Adipocyte (in vitro differentiated cells): ENCODE results near the gene ARVCF.
A peak's percentile ranks its signal among the peaks of the same experiment; 100 is the strongest.

Experiments
- DNase-seq: peaks from one replicate; pipeline ENCODE4 v3.0.0-alpha.2; 2015; ENCODE audit warnings: low read depth
- H3K27me3 ChIP-seq: replicated peaks from 2 replicates; pipeline ENCODE4 v1.7.0; 2013; ENCODE audit warnings: mild to moderate bottlenecking, low read length, moderate library complexity; ENCODE audit not compliant: control insufficient read depth, insufficient read depth
- H3K36me3 ChIP-seq: 2 replicates; pipeline ENCODE4 v1.7.0; 2013; ENCODE audit warnings: low read length, mild to moderate bottlenecking, moderate library complexity; ENCODE audit not compliant: control insufficient read depth, insufficient read depth, severe bottlenecking
- H3K4me1 ChIP-seq: 2 replicates; pipeline ENCODE4 v1.7.0; 2013; ENCODE audit warnings: mild to moderate bottlenecking, low read length, moderate library complexity; ENCODE audit not compliant: control insufficient read depth, insufficient read depth
- H3K4me3 ChIP-seq: 2 replicates; pipeline ENCODE4 v1.7.0; 2013; ENCODE audit warnings: mild to moderate bottlenecking, low read length, moderate library complexity
- H3K9ac ChIP-seq: 2 replicates; pipeline ENCODE4 v1.7.0; 2013; ENCODE audit warnings: mild to moderate bottlenecking, low read length, moderate library complexity
- H3K9me3 ChIP-seq: 2 replicates; pipeline ENCODE4 v1.7.0; 2013; ENCODE audit warnings: mild to moderate bottlenecking, low read length, moderate library complexity; ENCODE audit not compliant: control insufficient read depth

Gene ARVCF

DNA sequence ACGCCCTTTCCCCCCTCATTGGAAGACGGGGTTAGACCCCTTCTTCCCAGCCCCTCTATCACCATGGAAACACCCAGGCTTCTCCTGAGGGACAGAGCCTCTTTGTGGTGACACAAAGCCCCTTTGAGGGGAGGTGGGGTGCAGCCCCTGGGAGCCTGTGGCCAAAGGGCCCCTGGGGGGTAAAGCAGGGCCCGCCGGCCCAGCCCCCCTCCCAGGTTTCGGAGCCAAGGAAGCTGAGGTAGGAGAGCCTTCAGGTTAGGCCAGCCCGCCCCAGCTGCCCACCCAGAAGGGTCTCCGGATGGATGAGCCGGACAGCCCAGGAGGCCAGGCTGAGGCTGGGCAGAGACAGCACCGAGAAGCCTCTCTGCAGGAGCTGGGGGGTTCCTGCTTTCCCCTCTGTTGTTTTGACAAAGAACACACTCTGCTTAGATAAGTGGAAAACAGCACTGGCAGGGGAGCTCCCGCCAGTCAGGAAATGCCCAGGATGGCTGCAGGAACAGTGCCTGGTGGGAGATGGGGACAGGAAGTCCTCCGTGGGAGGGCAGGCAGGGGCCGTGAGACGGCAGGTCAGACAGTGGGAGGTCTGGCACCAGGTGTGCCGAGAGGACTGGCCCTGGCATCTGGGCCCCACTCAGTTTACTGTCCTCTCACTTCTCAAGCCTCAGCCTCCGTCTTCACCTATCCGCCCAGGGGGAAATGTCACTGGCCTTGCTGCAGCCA lies 18.2 kb downstream of the ARVCF start:
- H3K9me3 ChIP-seq = peaks cover 7% of the 10 kb centered on the region
- no peak overlapping the region for H3K4me3 ChIP-seq
- no peak for DNase-seq
- H3K36me3 ChIP-seq = no peaks in the 10 kb centered on the region
- no peak overlapping the region for H3K9ac ChIP-seq
- H3K27me3 ChIP-seq = peaks cover 8% of the 10 kb centered on the region
- H3K4me1 ChIP-seq = peaks cover 26% of the 10 kb centered on the region

DNA sequence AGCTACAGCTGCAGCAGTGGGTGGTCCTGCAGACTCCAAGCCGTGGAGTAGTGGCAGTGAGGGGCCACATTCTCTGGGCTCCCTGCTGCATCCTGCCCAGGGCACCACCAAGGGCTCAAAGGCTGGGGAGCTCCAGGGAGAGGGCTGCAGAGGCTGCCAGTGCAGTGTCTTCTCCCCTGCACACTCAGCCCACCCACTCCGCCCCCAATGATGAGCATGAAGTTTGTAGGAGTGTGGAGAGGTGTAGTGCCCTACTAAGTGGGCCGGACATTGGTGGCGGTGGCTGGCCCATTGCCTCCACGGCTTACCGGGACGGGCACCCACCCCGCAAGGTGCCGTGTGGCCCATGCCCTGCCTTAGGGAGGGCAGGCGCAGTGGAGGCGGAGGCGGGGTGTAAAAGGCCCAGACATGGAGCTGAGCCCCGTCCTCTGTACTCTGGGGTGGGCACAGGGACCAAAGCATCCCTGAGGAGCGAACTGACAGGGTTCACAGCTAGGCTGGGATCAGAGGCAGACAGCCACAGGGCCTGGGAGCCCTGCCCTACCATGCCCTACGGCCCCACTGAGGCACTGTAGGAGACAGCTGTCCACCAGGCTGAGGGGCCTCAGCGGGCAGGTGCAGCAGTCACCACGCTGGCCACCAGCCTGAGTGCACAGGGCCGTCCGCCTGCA lies 18.9 kb downstream of the ARVCF start:
- H3K4me1 ChIP-seq = peaks cover 26% of the 10 kb centered on the region
- peaks cover 8% of the 10 kb centered on the region for H3K27me3 ChIP-seq
- no peak for DNase-seq
- H3K4me3 ChIP-seq = no peak overlapping the region
- H3K36me3 ChIP-seq = no peaks in the 10 kb centered on the region
- no peak overlapping the region for H3K9ac ChIP-seq
- H3K9me3 ChIP-seq = peaks cover under 1% of the 10 kb centered on the region

DNA sequence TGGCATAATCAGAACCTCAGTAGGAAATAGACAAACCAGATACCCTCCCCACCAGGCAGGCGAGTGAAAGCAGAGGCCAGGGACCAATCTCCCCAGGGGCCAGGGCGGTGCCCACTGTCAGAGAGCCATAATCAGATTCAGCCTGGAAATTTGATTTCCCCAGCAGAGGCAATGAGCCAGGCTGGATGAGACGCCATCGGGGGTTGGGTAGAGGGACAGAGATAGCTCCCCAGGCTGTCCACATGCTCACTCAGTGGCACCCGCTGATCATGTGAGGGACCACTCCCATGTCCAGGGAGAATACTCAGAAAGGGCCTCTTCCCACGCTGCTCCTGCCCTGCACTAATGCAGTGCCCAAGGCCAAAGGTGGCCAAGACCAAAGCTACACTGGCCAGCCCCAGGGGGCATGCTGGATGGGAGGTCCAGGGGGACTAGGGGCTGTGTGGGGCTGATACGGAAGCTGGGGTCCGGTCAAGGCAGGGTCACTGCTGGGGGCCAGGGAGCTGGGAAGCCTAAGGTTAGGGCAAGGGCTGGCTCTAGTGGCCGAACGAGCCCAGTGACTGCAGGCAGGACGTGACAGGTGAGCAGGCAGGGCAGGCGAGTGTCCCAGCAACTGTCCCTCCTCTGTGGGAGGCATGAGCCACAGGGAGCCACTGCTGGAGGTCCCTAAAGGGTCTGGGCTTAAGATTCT lies 19.8 kb downstream of the ARVCF start:
- Histone ChIP-seq H3K9ac (no peak overlapping the region), H3K4me3 (no peak overlapping the region), H3K27me3 (peaks cover 8% of the 10 kb centered on the region), H3K36me3 (no peaks in the 10 kb centered on the region), H3K4me1 (peaks cover 26% of the 10 kb centered on the region), H3K9me3 (no peaks in the 10 kb centered on the region)
- DNase-seq = no peak

DNA sequence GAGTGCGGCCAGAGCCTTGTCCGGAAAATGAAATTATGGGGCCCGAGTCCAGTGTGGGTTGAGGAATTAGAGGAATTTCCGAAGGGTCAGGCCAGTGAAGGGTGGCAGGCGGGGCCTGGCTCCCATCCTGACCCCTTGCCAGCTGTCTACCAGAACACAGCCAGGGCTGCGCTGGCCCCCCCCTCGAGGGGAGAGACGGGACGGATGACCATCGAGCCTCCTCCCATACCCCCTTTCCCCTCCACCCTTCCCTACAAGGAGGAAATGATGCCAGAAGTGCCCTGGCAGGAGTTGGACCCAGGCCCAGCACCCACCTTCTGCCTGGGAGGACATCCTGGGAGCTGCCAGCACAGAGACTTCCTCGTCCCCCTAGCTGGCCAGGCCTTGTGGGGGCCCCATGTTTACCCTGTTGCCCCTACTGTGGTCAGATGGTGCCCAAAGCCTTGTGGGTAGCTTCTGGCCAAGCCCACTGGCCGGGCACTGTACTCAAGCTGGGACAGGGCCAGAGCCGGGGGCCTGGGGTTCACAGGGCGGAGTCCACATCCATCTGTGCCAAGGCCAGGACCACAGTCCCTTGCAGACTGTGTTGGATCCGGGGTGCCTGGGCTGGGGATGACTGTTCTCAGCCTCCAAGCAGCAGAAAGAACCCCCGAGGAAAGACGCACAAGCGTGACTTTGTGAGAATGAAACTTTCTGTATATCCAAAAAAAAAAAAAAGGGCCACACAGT lies 20.8 kb downstream of the ARVCF start:
- peak; percentile 84 for DNase-seq
- Histone ChIP-seq H3K36me3 (no peaks in the 10 kb centered on the region), H3K27me3 (peaks cover 8% of the 10 kb centered on the region), H3K4me1 (peaks cover 26% of the 10 kb centered on the region), H3K9ac (no peak overlapping the region), H3K9me3 (no peaks in the 10 kb centered on the region), H3K4me3 (no peak overlapping the region)

DNA sequence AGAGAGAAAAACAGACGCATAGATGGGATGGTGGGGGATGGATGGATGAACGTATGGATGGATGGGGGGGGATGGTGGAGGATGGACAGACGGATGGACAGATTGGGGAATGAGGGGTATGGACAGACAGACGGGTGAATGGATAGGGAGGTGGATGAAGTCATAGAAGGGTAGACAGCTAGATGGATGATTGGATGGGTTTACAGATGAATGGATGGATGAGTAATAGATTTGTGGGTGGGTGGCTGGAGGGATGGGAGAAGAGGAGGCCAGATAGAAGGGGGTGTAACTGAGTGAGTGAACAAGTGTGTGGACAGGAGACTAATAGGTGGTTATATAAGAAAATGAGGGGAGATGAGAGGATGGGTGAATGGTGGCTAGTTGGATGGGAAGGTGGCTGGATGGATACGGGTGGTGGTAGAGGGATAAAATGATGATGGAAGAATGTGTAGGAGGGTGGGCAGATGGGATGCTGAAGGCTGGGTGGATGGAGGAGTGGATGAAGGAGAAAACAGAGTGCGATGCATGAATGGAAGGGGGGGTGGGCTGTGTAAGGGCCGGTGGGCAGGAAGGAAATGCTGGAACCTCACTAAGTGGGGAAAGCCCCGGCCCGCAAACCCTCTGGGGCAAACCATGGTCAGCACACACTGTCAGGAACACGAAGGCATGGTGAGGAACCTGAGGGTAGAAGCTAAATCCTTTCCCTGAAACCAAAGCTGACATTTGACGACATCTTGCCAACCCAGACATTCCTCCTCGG lies 21.6 kb downstream of the ARVCF start:
- Histone ChIP-seq H3K9ac (no peak overlapping the region), H3K9me3 (no peaks in the 10 kb centered on the region), H3K4me1 (peaks cover 26% of the 10 kb centered on the region), H3K4me3 (no peak overlapping the region), H3K36me3 (no peaks in the 10 kb centered on the region), H3K27me3 (peaks cover 8% of the 10 kb centered on the region)
- DNase-seq = no peak

DNA sequence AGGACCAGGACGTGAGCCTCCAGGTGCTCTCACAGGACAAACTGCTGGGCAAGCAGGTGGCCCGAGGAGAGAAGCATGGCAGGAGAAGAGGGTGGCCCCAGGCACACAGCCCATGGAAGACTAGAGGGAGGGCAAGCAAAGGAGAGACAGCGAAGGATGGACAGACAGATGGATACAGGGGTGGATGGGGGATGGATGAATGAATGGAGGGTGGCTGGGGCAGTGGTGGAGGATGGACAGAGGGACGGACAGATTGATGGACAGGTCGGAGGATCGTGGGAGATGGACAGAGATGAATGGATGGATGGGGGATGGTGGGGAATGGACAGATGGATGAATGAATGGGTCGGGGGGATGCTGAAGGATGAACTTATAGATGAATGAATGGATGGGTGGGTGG lies 22.7 kb downstream of the ARVCF start:
- Histone ChIP-seq H3K9ac (no peak overlapping the region), H3K27me3 (peaks cover 6% of the 10 kb centered on the region), H3K9me3 (no peaks in the 10 kb centered on the region), H3K36me3 (no peaks in the 10 kb centered on the region), H3K4me3 (no peak overlapping the region), H3K4me1 (peaks cover 25% of the 10 kb centered on the region)
- no peak for DNase-seq

DNA sequence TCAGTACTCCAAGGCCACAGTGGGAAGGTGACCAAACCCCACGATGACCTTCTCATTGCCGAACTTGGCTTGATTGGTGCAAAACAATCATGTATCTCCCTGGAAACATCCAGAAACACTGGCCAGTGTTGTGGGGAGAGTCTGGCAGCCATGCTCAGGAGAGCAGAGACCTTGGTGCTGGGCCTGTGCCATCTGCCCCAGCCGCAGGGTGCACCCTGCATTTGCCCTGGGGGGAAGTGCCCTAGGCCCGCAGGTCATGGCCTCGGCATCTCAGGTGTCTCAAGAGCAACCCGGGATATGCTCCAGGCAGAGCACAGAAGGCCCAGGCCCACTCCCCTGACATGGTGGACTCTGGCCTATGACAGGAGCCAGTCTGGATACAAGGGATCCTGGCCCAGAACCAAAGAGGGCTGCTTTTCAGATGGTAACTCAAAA lies 23.7 kb downstream of the ARVCF start:
- Histone ChIP-seq H3K27me3 (peaks cover 6% of the 10 kb centered on the region), H3K9ac (no peak overlapping the region), H3K4me1 (peaks cover 22% of the 10 kb centered on the region), H3K36me3 (no peaks in the 10 kb centered on the region), H3K9me3 (no peaks in the 10 kb centered on the region), H3K4me3 (no peak overlapping the region)
- no peak for DNase-seq

DNA sequence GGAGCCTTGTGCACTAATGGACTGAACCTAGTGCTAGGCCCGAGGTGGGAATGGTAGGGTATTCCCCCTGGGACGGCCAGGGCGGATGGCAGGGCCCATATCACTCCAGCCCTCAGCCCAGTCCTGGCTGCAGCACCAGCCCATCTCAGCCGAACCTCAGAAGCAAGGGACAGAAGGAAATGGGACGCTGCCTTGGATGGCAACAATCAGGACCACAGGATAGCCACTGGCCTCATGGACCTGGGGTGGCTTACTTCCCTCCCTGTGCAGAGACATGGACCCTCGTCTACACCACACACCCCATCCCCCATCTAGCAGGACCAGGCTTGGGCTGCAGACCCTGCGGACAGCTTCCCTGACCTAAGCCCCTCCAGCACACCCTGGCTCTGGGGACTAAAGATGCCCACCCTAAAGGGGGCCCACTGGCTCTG lies 24.1 kb downstream of the ARVCF start:
- peaks cover 22% of the 10 kb centered on the region for H3K4me1 ChIP-seq
- no peak overlapping the region for H3K9ac ChIP-seq
- H3K9me3 ChIP-seq = no peaks in the 10 kb centered on the region
- no peaks in the 10 kb centered on the region for H3K36me3 ChIP-seq
- DNase-seq = no peak
- no peak overlapping the region for H3K4me3 ChIP-seq
- peaks cover 6% of the 10 kb centered on the region for H3K27me3 ChIP-seq

DNA sequence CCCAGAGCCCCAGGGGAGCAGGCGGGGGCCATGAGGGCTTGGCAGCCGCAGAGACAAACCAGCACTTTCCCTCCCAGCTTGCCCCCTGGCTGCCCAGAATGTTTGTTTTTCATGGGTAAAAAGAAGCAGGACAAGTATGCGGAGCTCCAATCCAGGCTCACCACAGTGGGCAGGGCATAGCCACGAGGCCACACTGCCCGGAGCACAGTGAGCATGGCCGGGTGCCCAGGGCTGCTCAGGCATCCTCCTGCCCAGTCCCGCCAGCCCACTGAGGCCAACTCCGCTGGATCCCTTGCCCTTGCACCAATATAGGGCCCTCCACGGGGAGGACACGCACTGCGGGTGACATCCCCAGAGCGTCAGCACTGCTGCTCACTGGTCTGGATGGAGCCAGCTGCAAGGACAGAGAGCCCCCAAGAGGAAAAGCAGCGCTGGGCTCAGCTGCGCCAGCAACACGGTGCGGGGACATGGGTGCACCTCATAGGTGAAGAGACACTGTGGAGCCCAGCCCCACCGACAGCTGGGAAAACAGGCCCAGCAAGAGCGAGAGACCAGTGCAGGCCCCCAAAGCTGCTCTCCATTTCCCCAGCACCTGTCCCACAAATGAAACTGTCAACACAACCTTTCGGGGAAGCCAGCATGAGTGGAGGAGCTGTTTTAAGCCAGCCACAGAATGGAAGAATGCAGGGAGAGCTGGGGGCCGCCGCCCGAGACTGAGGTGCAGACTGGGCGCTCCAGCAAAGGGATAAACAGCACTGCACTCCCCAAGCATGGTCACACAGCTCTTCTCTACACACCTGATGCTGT lies 24.8 kb downstream of the ARVCF start:
- Histone ChIP-seq H3K36me3 (no peaks in the 10 kb centered on the region), H3K27me3 (peaks cover under 1% of the 10 kb centered on the region), H3K4me3 (no peak overlapping the region), H3K9me3 (no peaks in the 10 kb centered on the region), H3K9ac (no peak overlapping the region), H3K4me1 (peaks cover 19% of the 10 kb centered on the region)
- peak; percentile 59 for DNase-seq

DNA sequence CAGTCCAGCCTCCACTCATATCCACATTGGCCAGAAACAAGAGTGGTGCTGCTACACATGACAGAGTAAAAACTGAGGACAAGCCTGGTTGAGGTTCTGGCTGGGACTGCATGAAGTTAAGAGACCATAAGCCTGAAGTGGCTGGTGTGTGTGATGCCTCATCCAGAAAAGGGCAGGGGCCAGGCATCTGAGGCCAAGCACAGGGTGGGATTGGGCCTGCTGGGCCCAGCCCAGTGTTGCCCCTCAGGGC lies 25.3 kb downstream of the ARVCF start:
- Histone ChIP-seq H3K4me1 (peaks cover 13% of the 10 kb centered on the region), H3K36me3 (no peaks in the 10 kb centered on the region), H3K4me3 (no peak overlapping the region), H3K27me3 (no peaks in the 10 kb centered on the region), H3K9ac (no peak overlapping the region), H3K9me3 (no peaks in the 10 kb centered on the region)
- no peak for DNase-seq
